ENCODE results near the gene TTC7B. TPM values are rescaled to one million over a fixed set of nuclear protein-coding genes. Genes with fewer than 3 reads are reported as not detected.

Gene TTC7B
- polyA plus RNA-seq, 1 donor (not counting 4 experiments of a cell fraction or from before 2014, with no cell fraction given), result 21.4 TPM

DNA sequence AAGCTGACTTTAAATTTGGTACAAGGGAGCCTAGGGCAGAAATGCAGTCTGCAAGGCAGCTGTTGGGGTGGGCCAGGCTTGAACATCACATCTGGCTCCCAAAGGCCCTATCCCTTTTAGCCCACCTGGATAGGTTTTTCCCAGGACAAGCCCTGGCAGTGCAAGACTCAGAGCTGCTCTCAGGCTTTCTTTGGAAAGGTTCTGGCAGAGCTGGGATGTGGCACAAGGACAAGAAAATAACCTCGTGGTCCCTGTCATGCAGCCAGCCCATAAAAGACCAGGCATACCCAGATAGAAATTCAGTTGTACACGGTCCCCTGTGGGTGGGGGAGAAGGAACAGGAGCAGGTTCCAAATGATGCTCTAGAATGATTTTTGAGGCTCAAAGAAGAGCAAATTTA lies 206.9 kb downstream of the TTC7B start:
- H2AFZ ChIP-seq (ENCODE audit: control insufficient read depth, low read length), result no peak overlapping the region
- dilution Hi-C loops (cut with MboI; ENCODE audit: extremely low pct_ligation_motif_present, low sequenced_read_pairs), result no loop called here
- H3K79me2 ChIP-seq (ENCODE audit: control insufficient read depth, insufficient read depth, low read length), result no peaks in the 10 kb centered on the region
- no peak overlapping the region for H3K4me2 ChIP-seq (ENCODE audit: control insufficient read depth, extremely low read depth, insufficient read depth, low read depth, low read length)
- no peak overlapping the region for H3K27ac ChIP-seq (ENCODE audit: control insufficient read depth, insufficient read depth, low read length)
- DNase-seq (ENCODE audit: low read depth, low spot score) (no peak), FAIRE-seq (no peak)
- H3K4me3 ChIP-seq (ENCODE audit: control insufficient read depth in 2 of 3, extremely low read depth in 1 of 3, insufficient read depth in 2 of 3, low read depth in 1 of 3, low read length in 3 of 3), result no peak overlapping the region
- H4K20me1 ChIP-seq (ENCODE audit: control insufficient read depth, extremely low read depth, insufficient read depth, low read length), result no peaks in the 10 kb centered on the region
- no peaks in the 10 kb centered on the region for H3K9me3 ChIP-seq (ENCODE audit: control insufficient read depth, low read depth, low read length)
- no peaks in the 10 kb centered on the region for H3K4me1 ChIP-seq (ENCODE audit: control insufficient read depth, extremely low read depth, insufficient read depth, low read length)
- H3K9me1 ChIP-seq (ENCODE audit: control insufficient read depth, extremely low read depth, insufficient read depth, low read length), result no peaks in the 10 kb centered on the region
- H3K9ac ChIP-seq (ENCODE audit: control insufficient read depth, extremely low read depth, insufficient read depth, low read length), result no peak overlapping the region
- H3K36me3 ChIP-seq (ENCODE audit: control insufficient read depth in 2 of 2, extremely low read depth in 1 of 2, insufficient read depth in 2 of 2, low read length in 2 of 2), result peaks cover 0 to 1% of the 10 kb centered on the region in 2 experiments
- H3K27me3 ChIP-seq (ENCODE audit: control insufficient read depth, extremely low read depth, insufficient read depth, low read length), result no peaks in the 10 kb centered on the region
- TF ChIP-seq, protein P1, sequence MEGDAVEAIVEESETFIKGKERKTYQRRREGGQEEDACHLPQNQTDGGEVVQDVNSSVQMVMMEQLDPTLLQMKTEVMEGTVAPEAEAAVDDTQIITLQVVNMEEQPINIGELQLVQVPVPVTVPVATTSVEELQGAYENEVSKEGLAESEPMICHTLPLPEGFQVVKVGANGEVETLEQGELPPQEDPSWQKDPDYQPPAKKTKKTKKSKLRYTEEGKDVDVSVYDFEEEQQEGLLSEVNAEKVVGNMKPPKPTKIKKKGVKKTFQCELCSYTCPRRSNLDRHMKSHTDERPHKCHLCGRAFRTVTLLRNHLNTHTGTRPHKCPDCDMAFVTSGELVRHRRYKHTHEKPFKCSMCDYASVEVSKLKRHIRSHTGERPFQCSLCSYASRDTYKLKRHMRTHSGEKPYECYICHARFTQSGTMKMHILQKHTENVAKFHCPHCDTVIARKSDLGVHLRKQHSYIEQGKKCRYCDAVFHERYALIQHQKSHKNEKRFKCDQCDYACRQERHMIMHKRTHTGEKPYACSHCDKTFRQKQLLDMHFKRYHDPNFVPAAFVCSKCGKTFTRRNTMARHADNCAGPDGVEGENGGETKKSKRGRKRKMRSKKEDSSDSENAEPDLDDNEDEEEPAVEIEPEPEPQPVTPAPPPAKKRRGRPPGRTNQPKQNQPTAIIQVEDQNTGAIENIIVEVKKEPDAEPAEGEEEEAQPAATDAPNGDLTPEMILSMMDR (optimal IDR thresholded peaks at IDR 0.05 in 1 of 3, IDR thresholded peaks at IDR 0.05 in 1 of 3, conservative IDR thresholded peaks at IDR 0.05 in 1 of 3; ENCODE audit: extremely low read depth in 1 of 3, insufficient read depth in 2 of 3, low read length in 3 of 3), result no peak
- no peak for TF ChIP-seq EZH2 (IDR thresholded peaks at IDR 0.05; ENCODE audit: low read length)

DNA sequence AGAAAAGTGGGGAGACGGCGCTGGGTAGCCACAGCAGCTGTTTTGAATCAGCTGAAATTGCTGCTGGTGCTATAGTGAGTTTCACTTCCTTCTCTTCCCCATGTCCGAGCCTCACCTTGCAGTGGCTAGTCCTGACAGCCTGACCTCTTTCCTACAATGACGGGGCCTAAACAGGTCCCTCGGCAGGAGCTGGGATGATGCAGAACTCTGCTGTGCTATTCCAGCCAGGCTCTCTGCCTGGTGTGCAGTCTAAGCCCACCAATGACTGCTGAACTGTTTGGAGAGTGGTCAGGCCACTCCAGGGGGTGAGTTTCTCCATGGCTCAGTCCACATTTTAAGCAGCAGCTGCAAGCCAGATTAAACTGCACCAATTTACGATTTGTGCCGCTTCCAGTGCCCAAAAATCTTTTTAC lies 207.3 kb downstream of the TTC7B start:
- H3K4me1 ChIP-seq (ENCODE audit: control insufficient read depth, extremely low read depth, insufficient read depth, low read length), result no peaks in the 10 kb centered on the region
- H3K27ac ChIP-seq (ENCODE audit: control insufficient read depth, insufficient read depth, low read length), result no peak overlapping the region
- DNase-seq (ENCODE audit: low read depth, low spot score) (no peak), FAIRE-seq (no peak)
- H3K4me3 ChIP-seq (ENCODE audit: control insufficient read depth in 2 of 3, extremely low read depth in 1 of 3, insufficient read depth in 2 of 3, low read depth in 1 of 3, low read length in 3 of 3), result no peak overlapping the region
- dilution Hi-C loops (cut with MboI; ENCODE audit: extremely low pct_ligation_motif_present, low sequenced_read_pairs), result no loop called here
- H3K9ac ChIP-seq (ENCODE audit: control insufficient read depth, extremely low read depth, insufficient read depth, low read length), result no peak overlapping the region
- peaks cover 0 to 1% of the 10 kb centered on the region in 2 experiments for H3K36me3 ChIP-seq (ENCODE audit: control insufficient read depth in 2 of 2, extremely low read depth in 1 of 2, insufficient read depth in 2 of 2, low read length in 2 of 2)
- H4K20me1 ChIP-seq (ENCODE audit: control insufficient read depth, extremely low read depth, insufficient read depth, low read length), result no peaks in the 10 kb centered on the region
- no peaks in the 10 kb centered on the region for H3K9me3 ChIP-seq (ENCODE audit: control insufficient read depth, low read depth, low read length)
- TF ChIP-seq EZH2 (IDR thresholded peaks at IDR 0.05; ENCODE audit: low read length), result no peak
- TF ChIP-seq, protein P1 (optimal IDR thresholded peaks at IDR 0.05 in 1 of 3, IDR thresholded peaks at IDR 0.05 in 1 of 3, conservative IDR thresholded peaks at IDR 0.05 in 1 of 3; ENCODE audit: extremely low read depth in 1 of 3, insufficient read depth in 2 of 3, low read length in 3 of 3), result no peak
- H3K27me3 ChIP-seq (ENCODE audit: control insufficient read depth, extremely low read depth, insufficient read depth, low read length), result no peaks in the 10 kb centered on the region
- no peaks in the 10 kb centered on the region for H3K9me1 ChIP-seq (ENCODE audit: control insufficient read depth, extremely low read depth, insufficient read depth, low read length)
- H3K79me2 ChIP-seq (ENCODE audit: control insufficient read depth, insufficient read depth, low read length), result no peaks in the 10 kb centered on the region
- no peak overlapping the region for H3K4me2 ChIP-seq (ENCODE audit: control insufficient read depth, extremely low read depth, insufficient read depth, low read depth, low read length)
- no peak overlapping the region for H2AFZ ChIP-seq (ENCODE audit: control insufficient read depth, low read length)

Data from keratinocyte (primary cell).